ENCODE data around the gene NT5C1A.

DNA sequence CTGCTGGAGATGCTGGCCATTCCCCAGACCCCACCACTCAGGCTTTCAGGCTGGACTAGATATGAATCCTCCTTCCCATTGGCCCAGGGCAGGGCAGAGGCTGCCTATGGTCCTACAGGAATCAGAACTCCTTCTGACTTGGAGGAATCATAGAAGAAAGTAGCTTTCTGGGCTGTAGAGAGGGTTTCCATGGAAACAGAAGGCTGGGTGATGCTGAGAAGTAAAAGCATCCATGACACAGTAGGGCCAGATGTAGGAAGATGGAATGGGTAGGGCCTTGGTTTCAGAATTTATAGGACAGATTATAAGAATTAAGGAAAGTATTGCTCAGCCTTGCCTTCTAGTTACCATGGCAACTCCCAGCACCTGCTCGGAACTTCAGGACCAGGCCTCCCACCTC is 9.0 kb downstream of the NT5C1A start:
- TF ChIP-seq CTCF (IDR thresholded peaks at IDR 0.05) (no peak), EP300 (IDR thresholded peaks at IDR 0.05) (no peak)

Measured in gastroesophageal sphincter (tissue), 3 donors.